CD14-positive monocyte (primary cell): ENCODE measurements around the gene APP. TPM values are rescaled to one million over a fixed set of nuclear protein-coding genes. Genes with fewer than 3 reads are reported as not detected.

Source experiments
- DNase-seq, 3 donors: peaks; one replicate each; pipeline ENCODE4 v3.0.0-alpha.2; 2011 to 2022
- H2AFZ ChIP-seq: 2 replicates; pipeline ENCODE4 v1.6.0; 2012; ENCODE audit warnings: mild to moderate bottlenecking, low read depth, low read length, inconsistent platforms; ENCODE audit not compliant: insufficient read depth, poor library complexity, severe bottlenecking
- H3K27ac ChIP-seq, 2 donors: 1 replicate in 1 of 2; 2 replicates in 1 of 2; pipeline ENCODE4 v1.5.1; 2012 to 2013; ENCODE audit warnings: low read length in 2 of 2, control low read depth in 1 of 2, inconsistent platforms in 1 of 2, low read depth in 1 of 2, mild to moderate bottlenecking in 1 of 2
- H3K27me3 ChIP-seq, 2 donors: one replicate each; pipeline versions ENCODE4 v1.6.0 to v1.6.1; 2011 to 2013; ENCODE audit warnings: low read length in 2 of 2; ENCODE audit not compliant: control insufficient read depth in 2 of 2, insufficient read depth in 2 of 2
- H3K36me3 ChIP-seq, 2 donors: replicated peaks in 1 of 2; 1 replicate in 1 of 2; 2 replicates in 1 of 2; pipeline versions ENCODE4 v1.5.1 to v1.6.1; 2012 to 2013; ENCODE audit warnings: low read length in 2 of 2, control low read depth in 1 of 2, inconsistent platforms in 1 of 2, mild to moderate bottlenecking in 1 of 2; ENCODE audit not compliant: insufficient read depth in 2 of 2, control insufficient read depth in 1 of 2
- H3K4me1 ChIP-seq, 2 donors: 1 replicate in 1 of 2; 2 replicates in 1 of 2; pipeline versions ENCODE4 v1.5.1 to v1.6.1; 2012 to 2013; ENCODE audit warnings: low read length in 2 of 2, control low read depth in 1 of 2, inconsistent platforms in 1 of 2, mild to moderate bottlenecking in 1 of 2, moderate library complexity in 1 of 2; ENCODE audit not compliant: insufficient read depth in 2 of 2, control insufficient read depth in 1 of 2
- H3K4me2 ChIP-seq: replicated peaks from 2 replicates; pipeline ENCODE3; 2012; ENCODE audit warnings: low read length, moderate library complexity, mild to moderate bottlenecking; ENCODE audit not compliant: poor library complexity, severe bottlenecking; ENCODE audit errors: extremely low read depth
- H3K4me3 ChIP-seq, 3 experiments: fragments of 200-600 bp in 1 of 3; sonication (generic) in 1 of 3; replicated peaks in 1 of 3; 1 replicate in 2 of 3; 2 replicates in 1 of 3; pipeline ENCODE4 v1.5.1; 2011 to 2013; ENCODE audit warnings: low read length in 3 of 3, mild to moderate bottlenecking in 3 of 3, control low read depth in 2 of 3, low read depth in 2 of 3, inconsistent platforms in 1 of 3, moderate library complexity in 1 of 3
- H3K79me2 ChIP-seq: 2 replicates; pipeline ENCODE4 v1.6.0; 2012; ENCODE audit warnings: mild to moderate bottlenecking, control low read depth, inconsistent platforms, low read length, moderate library complexity; ENCODE audit not compliant: insufficient read depth
- H3K9ac ChIP-seq: 2 replicates; pipeline ENCODE4 v1.6.0; 2017; ENCODE audit warnings: low read length, mild to moderate bottlenecking; ENCODE audit not compliant: insufficient read depth, poor library complexity, severe bottlenecking
- H3K9me3 ChIP-seq, 2 donors: replicated peaks in 1 of 2; 1 replicate in 1 of 2; 2 replicates in 1 of 2; pipeline versions ENCODE4 v1.5.1 to v1.6.1; 2012 to 2013; ENCODE audit warnings: low read length in 2 of 2, control low read depth in 1 of 2; ENCODE audit not compliant: control insufficient read depth in 1 of 2, insufficient read depth in 1 of 2
- H4K20me1 ChIP-seq: 2 replicates; pipeline ENCODE4 v1.6.0; 2012; ENCODE audit warnings: mild to moderate bottlenecking, low read length, control low read depth, moderate library complexity; ENCODE audit not compliant: insufficient read depth
- H3K27ac Mint-ChIP-seq, 7 donors: one replicate each; pipeline ENCODE4 v1.8.0; 2020; ENCODE audit warnings: mild to moderate bottlenecking in 7 of 7, mixed read lengths in 7 of 7, moderate library complexity in 6 of 7, inconsistent platforms in 2 of 7
- H3K27me3 Mint-ChIP-seq, 3 donors: one replicate each; pipeline ENCODE4 v1.8.0; 2021 to 2022; ENCODE audit warnings: low read depth in 3 of 3, mild to moderate bottlenecking in 3 of 3, mixed read lengths in 3 of 3, moderate library complexity in 3 of 3, inconsistent platforms in 1 of 3
- H3K36me3 Mint-ChIP-seq, 2 donors: one replicate each; pipeline ENCODE4 v1.8.0; 2020; ENCODE audit warnings: mixed read lengths in 2 of 2, inconsistent platforms in 1 of 2, mild to moderate bottlenecking in 1 of 2
- H3K4me1 Mint-ChIP-seq: one replicate; pipeline ENCODE4 v1.8.0; 2020; ENCODE audit warnings: mild to moderate bottlenecking, mixed read lengths
- H3K4me3 Mint-ChIP-seq, 2 donors: one replicate each; pipeline ENCODE4 v1.8.0; 2020; ENCODE audit warnings: mild to moderate bottlenecking in 2 of 2, mixed read lengths in 2 of 2, moderate library complexity in 1 of 2
- H3K9me3 Mint-ChIP-seq, 7 donors: one replicate each; pipeline ENCODE4 v1.8.0; 2020 to 2022; ENCODE audit warnings: mixed read lengths in 7 of 7, mild to moderate bottlenecking in 6 of 7, moderate library complexity in 6 of 7, inconsistent platforms in 2 of 7
- CTCF ChIP-seq: fragments of 200-600 bp; IDR thresholded peaks from one replicate; pipeline ENCODE4 v1.8.0; 2022; ENCODE audit warnings: antibody characterized with exemption, mild to moderate bottlenecking
- WGBS: methylation state at CpG from one replicate; pipeline ENCODE4 v1.1.5; 2013; ENCODE audit warnings: missing lambda C conversion rate; ENCODE audit not compliant: insufficient coverage; 5-methylcytosine and 5-hydroxymethylcytosine counted together
- intact Hi-C, 2 donors: fragments of 100-400 bp; cut with micrococcal nuclease; formaldehyde crosslinking; loops; one replicate each; pipeline versions ENCODE4 v1.15.0 to v1.15.1; 2023
- polyA plus RNA-seq, 3 donors: library from polyadenylated mRNA; depleted of rRNA in 1 of 3; unstranded in 2 of 3; stranded (reverse) in 1 of 3; fragments of 300-500 nt in 2 of 3; fragments of >200 nt in 1 of 3; fragmentation: Illumina TruSeq in 2 of 3; gene quantifications; 1 replicate in 2 of 3; 2 replicates in 1 of 3; pipeline ENCODE4 v1.2.3, GENCODE V29; 2012 to 2021

The APP gene
- polyA plus RNA-seq, 3 donors, result 28.0 to 118 (median 35.1) TPM

DNA sequence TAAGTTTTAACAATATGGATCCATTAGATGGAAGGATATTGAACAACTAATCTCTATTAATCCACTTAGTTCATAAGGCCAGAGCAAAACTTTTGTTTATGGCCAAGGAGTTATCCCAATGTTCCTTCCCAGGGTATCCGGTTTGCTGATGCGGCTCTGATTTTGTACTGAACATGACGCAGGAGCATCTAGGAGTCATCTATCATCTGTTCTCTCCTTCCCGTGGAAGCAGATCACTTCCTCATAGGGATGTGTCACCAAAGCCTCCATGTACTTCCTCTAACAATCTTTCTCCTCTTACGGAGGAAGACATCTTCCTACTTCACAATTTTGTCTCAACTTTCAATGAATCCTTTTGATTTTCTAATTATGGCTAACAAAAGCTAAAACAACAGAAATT lies 206.6 kb downstream of the APP start:
- Mint-ChIP-seq H3K27ac (peak overlapping the region; percentile 86 to 95 (median 91)), H3K9me3 (no peaks in the 10 kb centered on the region), H3K36me3 (peaks cover 8 to 25% of the 10 kb centered on the region in 2 donors), H3K4me3 (no peak overlapping the region), H3K4me1 (peaks cover 41% of the 10 kb centered on the region), H3K27me3 (no peaks in the 10 kb centered on the region)
- no peak overlapping the region for H3K9ac ChIP-seq
- DNase-seq, result peak; percentile 79 to 93 (median 90)
- WGBS, result 30% methylated on average over 4 of the region's 5 CpGs
- TF ChIP-seq CTCF, result no peak
- no peaks in the 10 kb centered on the region for H3K27me3 ChIP-seq
- no peaks in the 10 kb centered on the region for H4K20me1 ChIP-seq
- peaks cover 6% of the 10 kb centered on the region for H3K79me2 ChIP-seq
- H3K4me1 ChIP-seq, result peaks cover 47 to 51% of the 10 kb centered on the region in 2 donors
- no peaks in the 10 kb centered on the region for H3K9me3 ChIP-seq
- H3K36me3 ChIP-seq, result peaks cover 0 to 8% of the 10 kb centered on the region in 2 donors
- no peak overlapping the region for H3K4me3 ChIP-seq
- H3K27ac ChIP-seq, result peak overlapping the region in 1 of 2 donors; percentile 82
- peak overlapping the region; percentile 50 for H3K4me2 ChIP-seq
- no peak overlapping the region for H2AFZ ChIP-seq
- intact Hi-C loops, result loop anchor here in 1 of 2 donors (5.0 kb wide), 1 partner anchor 62 kb away; no protein-coding TSS in a partner anchor

DNA sequence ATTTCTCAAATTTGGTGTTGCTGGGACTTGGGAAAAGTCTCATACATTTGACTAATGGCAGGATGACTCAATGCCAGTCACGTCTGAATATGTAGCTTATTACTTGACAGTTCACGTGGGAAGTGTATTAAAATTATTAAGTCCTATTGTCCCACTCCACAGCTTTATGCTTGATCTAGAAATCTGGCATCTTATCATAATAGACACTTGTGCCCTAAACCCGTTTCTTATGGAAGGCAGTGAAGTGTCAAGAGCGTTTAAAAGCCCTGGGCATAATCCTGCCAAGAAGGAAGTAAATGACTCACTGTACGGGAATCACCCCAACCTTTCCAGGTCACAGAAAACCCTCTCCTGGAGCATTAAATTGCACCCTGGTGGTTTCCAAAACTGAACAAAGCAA lies 207.4 kb downstream of the APP start:
- H3K36me3 ChIP-seq, result peaks cover 3 to 13% of the 10 kb centered on the region in 2 donors
- no peaks in the 10 kb centered on the region for H3K27me3 ChIP-seq
- WGBS, result 95% methylated on average over 3 of the region's 5 CpGs
- H3K79me2 ChIP-seq, result peaks cover 6% of the 10 kb centered on the region
- H3K4me2 ChIP-seq, result no peak overlapping the region
- TF ChIP-seq CTCF, result no peak
- no peak overlapping the region for H3K4me3 ChIP-seq
- H4K20me1 ChIP-seq, result no peaks in the 10 kb centered on the region
- H3K36me3 Mint-ChIP-seq, result peaks cover 15 to 32% of the 10 kb centered on the region in 2 donors
- intact Hi-C loops, result loop anchor here in 1 of 2 donors (5.0 kb wide), 1 partner anchor 61 kb away; no protein-coding TSS in a partner anchor
- H3K9me3 ChIP-seq, result no peaks in the 10 kb centered on the region
- no peaks in the 10 kb centered on the region for H3K27me3 Mint-ChIP-seq
- peaks cover 39 to 43% of the 10 kb centered on the region in 2 donors for H3K4me1 ChIP-seq
- no peaks in the 10 kb centered on the region for H3K9me3 Mint-ChIP-seq
- H3K4me1 Mint-ChIP-seq, result peaks cover 35% of the 10 kb centered on the region
- peak overlapping the region in 5 of 7 donors; percentile 46 to 95 (median 91) for H3K27ac Mint-ChIP-seq
- H2AFZ ChIP-seq, result no peak overlapping the region
- no peak overlapping the region for H3K9ac ChIP-seq
- peak in 2 of 3 donors; percentile 17 to 76 for DNase-seq
- peak overlapping the region in 1 of 2 donors; percentile 82 for H3K27ac ChIP-seq
- H3K4me3 Mint-ChIP-seq, result no peak overlapping the region
